Mucosa of descending colon (tissue), 3 donors: ENCODE data around the gene TMEM187. TPM values are rescaled to one million over a fixed set of nuclear protein-coding genes. Genes with fewer than 3 reads are reported as not detected.

Experiments used
- ATAC-seq: fragments of 200-7000 bp; cut with Tn5 transposase; one replicate; pipeline ENCODE4 v1.9.1; 2020; ENCODE audit warnings: mild to moderate bottlenecking, moderate library complexity
- DNase-seq, 3 donors: peaks; one replicate each; pipeline ENCODE4 v3.0.0-alpha.2; 2020
- H3K36me3 ChIP-seq: fragments of 200-600 bp; one replicate; pipeline ENCODE4 v1.8.0; 2021; ENCODE audit warnings: low read depth, mild to moderate bottlenecking
- H3K4me1 ChIP-seq: fragments of 200-600 bp; one replicate; pipeline ENCODE4 v1.8.0; 2021; ENCODE audit warnings: low read depth, mild to moderate bottlenecking
- H3K4me3 ChIP-seq: fragments of 200-600 bp; one replicate; pipeline ENCODE4 v1.8.0; 2021; ENCODE audit warnings: mild to moderate bottlenecking
- H3K9me3 ChIP-seq: fragments of 200-600 bp; one replicate; pipeline ENCODE4 v1.8.0; 2021; ENCODE audit warnings: mild to moderate bottlenecking
- intact Hi-C, 2 donors: fragments of 100-400 bp; cut with DNase I in 1 of 2; cut with micrococcal nuclease in 1 of 2; formaldehyde crosslinking; loops; one replicate each; pipeline versions ENCODE4 v1.11.0 to v1.11.1; 2022; cut with DNase I, micrococcal nuclease
- total RNA-seq, 3 donors: library from RNA; stranded (reverse); fragmentation: NEBNext Ultra II Directional in 2 of 3; extraction: Animal tissue kit (Norgen Biotek cat#: 25700) in 2 of 3; gene quantifications; one replicate each; pipeline versions ENCODE4 v1.2.1 to v1.2.4, GENCODE V29; 2021 to 2023
- TF ChIP-seq, protein P1 (sequence below): fragments of 200-600 bp; IDR thresholded peaks from one replicate; pipeline ENCODE4 v1.8.0; 2022; ENCODE audit warnings: antibody characterized with exemption, mild to moderate bottlenecking
- donor health status: DM: no; HTN: no; CAD: no; lungs with moderate emphysema.
- donor health status: DM: no; HTN: no; CAD: no.
- donor health status: DM: no; HTN: yes; CAD: no.

Gene TMEM187
- total RNA-seq, 3 donors from 2014 or later = 4.8 to 7.9 (median 7.8) TPM

DNA sequence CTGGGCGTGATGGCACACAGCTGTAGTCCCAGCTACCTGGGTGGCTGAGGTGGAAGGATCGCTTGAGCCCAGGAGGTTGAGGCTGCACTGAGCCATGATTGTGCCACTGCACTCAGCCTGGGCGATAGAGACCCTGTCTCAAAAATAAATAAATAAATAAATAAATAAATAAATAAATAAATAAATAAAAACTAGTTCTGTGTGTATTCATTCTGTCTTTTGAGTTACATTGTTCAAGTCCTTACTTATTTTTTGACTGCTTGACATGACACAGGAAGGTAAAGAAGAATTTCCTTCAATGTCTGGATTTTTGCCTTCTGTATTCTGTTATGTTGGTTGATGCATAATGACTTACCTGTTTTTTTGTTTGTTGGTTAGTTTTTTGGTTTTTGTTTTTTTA is 35.5 kb upstream of the TMEM187 start:
- H3K36me3 ChIP-seq = no peaks in the 10 kb centered on the region
- no peaks in the 10 kb centered on the region for H3K4me1 ChIP-seq
- DNase-seq = no peak
- TF ChIP-seq, protein P1, sequence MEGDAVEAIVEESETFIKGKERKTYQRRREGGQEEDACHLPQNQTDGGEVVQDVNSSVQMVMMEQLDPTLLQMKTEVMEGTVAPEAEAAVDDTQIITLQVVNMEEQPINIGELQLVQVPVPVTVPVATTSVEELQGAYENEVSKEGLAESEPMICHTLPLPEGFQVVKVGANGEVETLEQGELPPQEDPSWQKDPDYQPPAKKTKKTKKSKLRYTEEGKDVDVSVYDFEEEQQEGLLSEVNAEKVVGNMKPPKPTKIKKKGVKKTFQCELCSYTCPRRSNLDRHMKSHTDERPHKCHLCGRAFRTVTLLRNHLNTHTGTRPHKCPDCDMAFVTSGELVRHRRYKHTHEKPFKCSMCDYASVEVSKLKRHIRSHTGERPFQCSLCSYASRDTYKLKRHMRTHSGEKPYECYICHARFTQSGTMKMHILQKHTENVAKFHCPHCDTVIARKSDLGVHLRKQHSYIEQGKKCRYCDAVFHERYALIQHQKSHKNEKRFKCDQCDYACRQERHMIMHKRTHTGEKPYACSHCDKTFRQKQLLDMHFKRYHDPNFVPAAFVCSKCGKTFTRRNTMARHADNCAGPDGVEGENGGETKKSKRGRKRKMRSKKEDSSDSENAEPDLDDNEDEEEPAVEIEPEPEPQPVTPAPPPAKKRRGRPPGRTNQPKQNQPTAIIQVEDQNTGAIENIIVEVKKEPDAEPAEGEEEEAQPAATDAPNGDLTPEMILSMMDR = no peak
- ATAC-seq = no peak
- H3K4me3 ChIP-seq = no peak overlapping the region
- intact Hi-C loops = no loop called here
- H3K9me3 ChIP-seq = no peaks in the 10 kb centered on the region

DNA sequence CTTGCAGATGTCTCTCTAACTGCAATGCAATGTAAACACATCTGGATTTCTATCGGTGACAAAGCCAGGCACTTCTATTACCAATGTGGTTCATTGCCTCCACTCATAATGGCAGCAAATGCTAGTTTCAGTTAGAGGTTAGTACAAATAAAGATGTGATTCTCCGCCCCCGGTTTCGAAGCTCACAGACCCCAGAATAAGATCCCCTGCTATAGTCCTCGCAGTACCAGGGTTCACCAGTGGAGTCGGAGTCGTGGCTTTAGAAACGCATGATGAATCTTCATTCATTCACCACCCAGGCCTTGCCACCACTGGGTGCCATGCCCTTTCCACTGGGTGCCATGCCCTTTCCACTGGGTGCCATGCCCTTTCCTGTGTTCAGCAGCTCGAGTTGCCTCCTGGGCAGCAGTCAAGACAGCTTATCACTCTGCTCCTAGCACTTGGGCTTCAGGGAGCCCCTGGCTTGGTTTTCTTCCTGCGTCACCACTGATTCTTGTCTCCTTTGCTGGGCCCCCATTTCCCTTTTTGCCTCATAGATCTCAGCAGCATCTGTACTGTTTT is 34.2 kb upstream of the TMEM187 start:
- no peak for DNase-seq
- H3K36me3 ChIP-seq = no peaks in the 10 kb centered on the region
- H3K9me3 ChIP-seq = no peaks in the 10 kb centered on the region
- TF ChIP-seq, protein P1 = no peak
- H3K4me3 ChIP-seq = no peak overlapping the region
- H3K4me1 ChIP-seq = no peaks in the 10 kb centered on the region
- ATAC-seq = no peak
- intact Hi-C loops = no loop called here

DNA sequence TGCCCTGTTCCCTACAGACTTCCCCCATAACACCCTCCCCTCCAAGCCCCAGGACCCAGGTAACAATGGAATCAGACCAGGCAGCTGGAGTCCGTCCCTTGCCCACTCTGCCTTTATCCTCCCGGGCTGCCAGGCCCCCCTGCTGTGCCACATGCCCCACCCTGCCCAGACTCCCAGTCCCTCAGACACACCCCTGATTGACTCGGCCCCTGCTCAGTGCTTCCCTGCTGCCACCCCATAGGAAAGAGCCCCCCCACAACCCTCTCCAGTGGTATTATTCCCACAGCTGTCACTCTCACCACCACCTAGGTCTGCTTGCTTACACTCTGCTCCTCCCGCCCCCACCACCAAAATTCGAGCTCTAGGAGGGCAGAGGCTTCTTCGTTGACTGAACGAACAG is 33.0 kb upstream of the TMEM187 start:
- TF ChIP-seq, protein P1 = no peak
- Histone ChIP-seq H3K4me1 (no peaks in the 10 kb centered on the region), H3K9me3 (no peaks in the 10 kb centered on the region), H3K36me3 (no peaks in the 10 kb centered on the region), H3K4me3 (no peak overlapping the region)
- DNase-seq (no peak), ATAC-seq (no peak)
- intact Hi-C loops = no loop called here

DNA sequence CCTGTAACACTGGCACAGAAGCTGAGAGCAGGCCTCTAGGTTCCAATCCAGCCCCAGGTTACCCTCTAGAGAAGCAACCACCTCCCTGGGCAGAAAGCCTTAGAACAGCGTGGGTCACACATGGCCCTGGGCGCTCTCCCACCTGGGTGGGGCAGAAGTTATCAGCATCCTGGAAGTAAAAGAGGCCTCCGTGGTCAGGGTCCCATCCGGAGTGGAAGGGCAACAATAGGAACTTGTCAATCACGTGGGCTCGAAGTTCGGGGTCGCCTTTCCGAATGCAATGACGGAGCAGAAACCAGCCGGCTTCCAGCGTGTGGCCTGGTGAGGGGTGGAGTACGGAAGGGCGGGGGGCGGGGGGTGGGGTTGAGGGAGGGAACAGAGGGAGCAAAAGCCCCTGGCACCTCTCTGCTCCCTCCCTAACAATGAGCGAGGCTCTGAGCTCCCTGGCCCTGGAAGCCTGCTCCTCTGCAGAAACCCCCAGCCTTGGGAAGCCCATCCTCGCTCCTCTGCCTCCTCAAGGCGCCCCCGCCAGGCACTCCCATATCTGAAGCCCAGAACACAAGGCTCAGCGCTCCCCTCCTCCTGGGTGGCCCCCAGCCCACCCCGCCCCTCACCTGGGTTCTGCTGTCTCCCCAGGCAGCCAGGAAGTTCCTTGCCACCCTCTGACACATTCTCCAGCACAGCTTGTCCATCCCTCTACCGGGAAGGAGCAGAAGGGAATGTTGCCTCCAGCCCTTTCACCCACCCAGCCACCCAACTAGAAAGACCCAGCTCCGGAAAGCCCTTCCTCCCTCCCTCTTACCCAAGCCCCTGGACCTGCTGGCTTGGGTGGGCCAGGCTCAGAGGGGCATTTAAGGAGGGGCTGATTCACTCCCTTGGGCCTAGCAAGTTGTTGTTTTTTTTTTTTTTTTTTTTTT is 31.0 kb upstream of the TMEM187 start:
- H3K4me3 ChIP-seq = no peak overlapping the region

DNA sequence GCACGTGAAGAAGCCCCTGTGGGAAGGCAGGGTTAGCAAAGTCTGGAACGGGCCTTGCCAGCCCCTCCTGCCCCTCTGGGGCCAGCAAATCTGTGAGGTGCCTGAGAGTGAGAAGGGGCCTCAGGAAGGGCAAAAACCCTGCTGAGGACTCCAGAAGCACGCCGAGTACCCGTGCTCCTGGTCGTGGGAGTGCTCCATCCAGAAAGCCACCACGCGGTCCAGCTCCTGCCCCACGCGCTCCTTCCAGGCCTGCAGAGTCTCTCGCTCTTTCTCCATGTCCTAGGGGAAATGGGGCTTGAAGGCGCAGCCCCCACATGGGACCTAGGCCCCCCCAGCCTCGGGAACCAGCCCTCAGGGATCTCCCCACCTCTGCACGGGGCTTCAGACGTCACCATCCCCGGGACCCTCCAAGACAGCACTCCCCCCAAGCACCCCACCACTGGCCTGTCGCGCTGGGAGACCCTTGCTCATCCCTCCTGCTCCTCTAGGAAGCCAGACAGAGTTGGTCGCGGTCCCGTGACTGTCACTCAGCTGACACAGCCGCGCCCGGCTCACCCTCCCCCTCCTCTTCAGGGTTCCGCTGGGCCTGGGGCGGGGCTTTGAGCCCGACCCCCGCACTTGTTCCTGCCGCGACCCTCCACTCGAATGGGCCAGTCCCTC is 28.3 kb upstream of the TMEM187 start, which contains the start of gene RENBP:
TSS of gene RENBP (minus strand) at position 504 of the 660 bp plus-strand sequence. CDS start at position 471, 33 bp downstream.
- TF ChIP-seq, protein P1 = no peak
- Histone ChIP-seq H3K4me3 (no peak within 1 kb of the TSS), H3K4me1 (no peaks in the 10 kb centered on the region), H3K36me3 (no peaks in the 10 kb centered on the region), H3K9me3 (no peaks in the 10 kb centered on the region)
- ATAC-seq = peak; percentile 56
- peak; percentile 56 to 83 (median 64) for DNase-seq
- intact Hi-C loops = no loop called here

More for the DNA sequence above, 31.0 kb upstream of the TMEM187 start:
- DNase-seq (no peak), ATAC-seq (no peak)
- Histone ChIP-seq H3K36me3 (no peaks in the 10 kb centered on the region), H3K9me3 (no peaks in the 10 kb centered on the region), H3K4me1 (no peaks in the 10 kb centered on the region)
- TF ChIP-seq, protein P1 = no peak
- intact Hi-C loops = no loop called here
